Measurements from ENCODE around the gene PGC.

The PGC gene

DNA sequence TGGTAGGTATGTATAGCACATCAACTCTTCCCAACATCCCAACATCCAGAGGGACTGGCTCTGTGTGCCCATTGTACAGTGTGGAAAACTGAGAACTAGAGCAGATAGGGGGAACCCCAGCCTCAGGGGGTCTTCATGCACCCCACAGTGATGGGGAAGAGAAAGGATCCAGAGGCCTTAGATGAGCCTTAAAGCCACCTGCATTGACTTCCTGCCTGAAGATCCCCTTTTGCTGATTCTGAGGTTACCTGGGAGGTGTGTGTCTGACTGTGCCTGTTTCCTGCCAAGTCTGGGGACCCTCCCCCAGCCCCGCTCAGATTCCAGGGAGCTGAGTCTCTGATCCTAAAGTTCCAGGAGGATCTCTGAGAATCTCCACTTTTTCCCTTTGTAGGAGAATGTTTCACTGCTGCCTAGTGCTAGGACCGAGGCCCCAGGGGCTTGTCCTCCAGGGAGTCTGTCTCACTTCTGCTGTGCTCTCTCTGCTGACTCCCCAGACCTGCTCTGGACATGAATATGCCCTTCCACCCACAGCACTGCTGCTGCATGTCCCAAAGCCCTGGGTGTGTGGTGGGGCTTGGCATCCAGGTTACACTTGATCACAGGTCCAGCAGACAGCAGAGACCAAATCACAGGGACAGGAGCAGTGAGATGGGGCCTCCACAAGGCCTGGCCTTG, 12.8 kb upstream of the PGC start:
- no peak overlapping the region for H2AFZ ChIP-seq (ENCODE audit: low read depth, low read length)

DNA sequence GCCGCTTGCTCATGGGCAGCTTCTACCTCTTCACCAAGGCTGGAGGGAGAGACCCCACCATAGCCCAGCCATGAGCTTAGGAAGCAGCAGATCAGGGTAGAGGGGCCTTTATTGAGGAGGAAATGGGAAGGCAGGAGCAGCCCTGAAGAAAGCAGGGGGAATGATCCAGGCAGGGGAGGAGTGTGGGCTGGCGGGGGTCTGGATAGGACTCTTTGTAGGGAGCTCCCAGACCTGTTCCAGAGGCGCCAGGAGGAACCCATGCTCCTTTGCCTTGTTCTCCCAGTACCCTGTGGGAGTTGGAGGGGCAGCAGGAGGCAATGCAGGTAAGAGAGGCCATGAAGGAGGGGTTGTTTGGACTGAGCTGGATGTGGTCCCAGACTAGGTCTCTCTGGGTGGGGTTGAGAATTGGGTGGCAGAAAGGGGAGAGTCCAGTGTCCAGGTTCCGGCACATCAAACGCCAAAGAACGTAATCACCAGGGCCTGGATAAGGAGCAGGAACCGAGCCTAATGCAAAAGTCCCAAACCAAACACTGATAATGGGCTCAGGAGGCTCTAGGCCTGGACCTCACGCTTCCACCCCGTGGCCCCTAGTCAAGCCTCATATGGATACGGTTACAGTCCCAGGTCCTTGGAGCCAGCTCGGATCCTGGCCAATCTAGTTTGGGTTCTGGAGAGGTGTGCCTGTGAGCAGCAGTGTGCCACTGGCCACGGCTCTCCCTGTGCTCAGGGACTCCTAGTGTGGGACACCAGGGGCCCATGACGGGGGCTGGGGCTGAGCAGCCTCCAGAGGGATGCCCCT, 12.1 kb upstream of the PGC start:
- no peak overlapping the region for H3K27ac ChIP-seq (ENCODE audit: low read length)
- no peaks in the 10 kb centered on the region for H3K36me3 ChIP-seq (replicated peaks; ENCODE audit: low read depth, low read length)
- H3K9me3 ChIP-seq (ENCODE audit: insufficient read depth, low read length): no peaks in the 10 kb centered on the region
- no peaks in the 10 kb centered on the region for H4K20me1 ChIP-seq (ENCODE audit: insufficient read depth, low read length)
- no peak overlapping the region for H3K4me2 ChIP-seq (ENCODE audit: low read length)
- peaks cover 3% of the 10 kb centered on the region; the same call in 1 of the 2 replicates for H3K27me3 ChIP-seq (ENCODE audit: low read depth, low read length)
- no peak overlapping the region for H2AFZ ChIP-seq (ENCODE audit: low read depth, low read length)
- H3K79me2 ChIP-seq (ENCODE audit: low read length): no peaks in the 10 kb centered on the region
- no peak overlapping the region for H3K9ac ChIP-seq (ENCODE audit: low read length)
- peaks cover 8% of the 10 kb centered on the region for H3K4me1 ChIP-seq (ENCODE audit: low read length)
- H3K4me3 ChIP-seq (ENCODE audit: low read length): no peak overlapping the region
- TF ChIP-seq, protein P1, sequence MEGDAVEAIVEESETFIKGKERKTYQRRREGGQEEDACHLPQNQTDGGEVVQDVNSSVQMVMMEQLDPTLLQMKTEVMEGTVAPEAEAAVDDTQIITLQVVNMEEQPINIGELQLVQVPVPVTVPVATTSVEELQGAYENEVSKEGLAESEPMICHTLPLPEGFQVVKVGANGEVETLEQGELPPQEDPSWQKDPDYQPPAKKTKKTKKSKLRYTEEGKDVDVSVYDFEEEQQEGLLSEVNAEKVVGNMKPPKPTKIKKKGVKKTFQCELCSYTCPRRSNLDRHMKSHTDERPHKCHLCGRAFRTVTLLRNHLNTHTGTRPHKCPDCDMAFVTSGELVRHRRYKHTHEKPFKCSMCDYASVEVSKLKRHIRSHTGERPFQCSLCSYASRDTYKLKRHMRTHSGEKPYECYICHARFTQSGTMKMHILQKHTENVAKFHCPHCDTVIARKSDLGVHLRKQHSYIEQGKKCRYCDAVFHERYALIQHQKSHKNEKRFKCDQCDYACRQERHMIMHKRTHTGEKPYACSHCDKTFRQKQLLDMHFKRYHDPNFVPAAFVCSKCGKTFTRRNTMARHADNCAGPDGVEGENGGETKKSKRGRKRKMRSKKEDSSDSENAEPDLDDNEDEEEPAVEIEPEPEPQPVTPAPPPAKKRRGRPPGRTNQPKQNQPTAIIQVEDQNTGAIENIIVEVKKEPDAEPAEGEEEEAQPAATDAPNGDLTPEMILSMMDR (IDR thresholded peaks at IDR 0.05; ENCODE audit: low read depth, low read length): no peak
- no peak for TF ChIP-seq EZH2phosphoT487 (IDR thresholded peaks at IDR 0.05; ENCODE audit: low read depth)

More for the DNA sequence above, 12.8 kb upstream of the PGC start:
- H3K27ac ChIP-seq (ENCODE audit: low read length): no peak overlapping the region
- H3K4me3 ChIP-seq (ENCODE audit: low read length): no peak overlapping the region
- no peak overlapping the region for H3K9ac ChIP-seq (ENCODE audit: low read length)
- H3K27me3 ChIP-seq (ENCODE audit: low read depth, low read length): no peaks in the 10 kb centered on the region
- H3K9me3 ChIP-seq (ENCODE audit: insufficient read depth, low read length): no peaks in the 10 kb centered on the region
- TF ChIP-seq, protein P1 (IDR thresholded peaks at IDR 0.05; ENCODE audit: low read depth, low read length): no peak
- TF ChIP-seq EZH2phosphoT487 (IDR thresholded peaks at IDR 0.05; ENCODE audit: low read depth): no peak
- H3K36me3 ChIP-seq (replicated peaks; ENCODE audit: low read depth, low read length): no peaks in the 10 kb centered on the region
- H3K4me2 ChIP-seq (ENCODE audit: low read length): no peak overlapping the region
- H3K79me2 ChIP-seq (ENCODE audit: low read length): no peaks in the 10 kb centered on the region
- H4K20me1 ChIP-seq (ENCODE audit: insufficient read depth, low read length): no peaks in the 10 kb centered on the region
- H3K4me1 ChIP-seq (ENCODE audit: low read length): peaks cover 8% of the 10 kb centered on the region

DNA sequence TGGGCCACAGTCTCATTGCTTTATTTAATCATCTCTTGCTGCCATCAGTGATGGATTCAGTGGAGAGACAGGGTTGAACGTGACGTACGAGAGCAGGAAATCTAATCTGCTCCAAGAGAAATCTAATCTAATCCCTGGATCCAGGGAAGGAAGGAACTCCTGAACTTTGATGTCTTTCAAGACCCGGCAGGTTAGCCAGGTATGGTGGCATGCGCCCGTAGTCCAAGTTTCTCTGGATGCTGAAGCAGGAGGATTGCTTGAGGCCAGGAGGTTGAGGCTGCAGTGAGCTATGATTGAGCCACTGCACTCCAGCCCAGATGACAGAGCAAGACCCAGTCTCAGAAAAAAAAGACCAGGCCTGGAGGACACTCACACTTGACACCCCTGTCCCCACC, 11.4 kb upstream of the PGC start:
- Histone ChIP-seq H3K9me3 (ENCODE audit: insufficient read depth, low read length) (no peaks in the 10 kb centered on the region), H3K4me2 (ENCODE audit: low read length) (no peak overlapping the region), H2AFZ (ENCODE audit: low read depth, low read length) (no peak overlapping the region), H3K79me2 (ENCODE audit: low read length) (no peaks in the 10 kb centered on the region), H3K4me1 (ENCODE audit: low read length) (peaks cover 8% of the 10 kb centered on the region), H3K9ac (ENCODE audit: low read length) (no peak overlapping the region), H3K27me3 (ENCODE audit: low read depth, low read length) (peaks cover 9% of the 10 kb centered on the region), H3K4me3 (ENCODE audit: low read length) (no peak overlapping the region), H3K27ac (ENCODE audit: low read length) (no peak overlapping the region), H4K20me1 (ENCODE audit: insufficient read depth, low read length) (no peaks in the 10 kb centered on the region), H3K36me3 (replicated peaks; ENCODE audit: low read depth, low read length) (no peaks in the 10 kb centered on the region)
- TF ChIP-seq, protein P1 (IDR thresholded peaks at IDR 0.05; ENCODE audit: low read depth, low read length): no peak
- no peak for TF ChIP-seq EZH2phosphoT487 (IDR thresholded peaks at IDR 0.05; ENCODE audit: low read depth)

DNA sequence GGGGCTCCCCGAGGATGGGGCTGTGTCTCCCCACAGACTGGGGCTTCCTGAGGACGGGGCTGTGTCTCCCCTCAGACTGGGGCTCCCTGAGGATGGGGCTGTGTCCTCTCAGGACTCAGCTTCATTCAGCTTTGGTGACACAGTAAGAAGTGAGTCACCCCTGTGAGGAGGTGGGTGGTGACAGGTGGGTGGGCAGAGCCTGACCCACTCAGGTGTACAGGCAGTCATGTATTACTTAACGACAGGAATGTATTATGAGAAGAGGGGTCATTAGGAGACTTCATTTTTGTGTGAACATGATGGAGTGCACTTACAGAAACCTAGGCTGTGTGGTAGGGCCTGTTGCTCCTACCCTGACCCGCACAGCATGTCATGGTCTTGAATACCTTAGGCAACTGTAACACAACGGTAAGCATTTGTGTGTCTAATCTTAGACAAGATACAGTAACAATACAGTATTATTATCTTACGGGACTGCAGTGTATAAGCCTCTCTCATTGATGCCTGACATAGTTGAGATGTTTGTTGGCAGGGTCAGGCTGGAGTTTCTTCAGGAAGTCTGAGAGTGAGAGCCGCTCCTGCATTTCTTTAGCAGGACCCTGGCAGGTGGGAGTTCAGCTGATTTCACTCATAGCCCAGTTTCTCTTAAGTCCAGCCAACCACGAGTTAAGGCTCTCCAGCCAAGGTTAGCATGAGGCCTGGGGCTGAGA, 10.9 kb upstream of the PGC start:
- no peak overlapping the region for H3K27ac ChIP-seq (ENCODE audit: low read length)
- no peak overlapping the region for H3K4me3 ChIP-seq (ENCODE audit: low read length)
- TF ChIP-seq, protein P1 (IDR thresholded peaks at IDR 0.05; ENCODE audit: low read depth, low read length): no peak
- no peak for TF ChIP-seq EZH2phosphoT487 (IDR thresholded peaks at IDR 0.05; ENCODE audit: low read depth)
- H3K4me2 ChIP-seq (ENCODE audit: low read length): no peak overlapping the region
- peaks cover 13% of the 10 kb centered on the region for H3K27me3 ChIP-seq (ENCODE audit: low read depth, low read length)
- no peaks in the 10 kb centered on the region for H3K36me3 ChIP-seq (replicated peaks; ENCODE audit: low read depth, low read length)
- peaks cover 8% of the 10 kb centered on the region for H3K4me1 ChIP-seq (ENCODE audit: low read length)
- no peak overlapping the region for H2AFZ ChIP-seq (ENCODE audit: low read depth, low read length)
- H4K20me1 ChIP-seq (ENCODE audit: insufficient read depth, low read length): no peaks in the 10 kb centered on the region
- no peak overlapping the region for H3K9ac ChIP-seq (ENCODE audit: low read length)
- no peaks in the 10 kb centered on the region for H3K9me3 ChIP-seq (ENCODE audit: insufficient read depth, low read length)
- H3K79me2 ChIP-seq (ENCODE audit: low read length): no peaks in the 10 kb centered on the region
